Ovary (tissue), 9 donors: ENCODE results near the gene IQGAP2. TPM values are rescaled to one million over a fixed set of nuclear protein-coding genes. Genes with fewer than 3 reads are reported as not detected.

Experiments
- DNase-seq, 5 donors: peaks; one replicate each; pipeline ENCODE4 v3.0.0-alpha.2; 2019 to 2020
- H3K27ac ChIP-seq, 2 donors: fragments of 200-600 bp; one replicate each; pipeline versions ENCODE4 v1.5.1 to v1.8.0; 2019 to 2022
- H3K27me3 ChIP-seq: fragments of 200-600 bp; one replicate; pipeline ENCODE4 v1.8.0; 2022
- H3K36me3 ChIP-seq: fragments of 200-600 bp; sonication (generic); one replicate; pipeline ENCODE4 v1.5.1; 2019
- H3K4me1 ChIP-seq: one replicate; pipeline ENCODE4 v1.8.1; 2013; ENCODE audit warnings: mild to moderate bottlenecking, moderate library complexity; ENCODE audit not compliant: insufficient read depth
- H3K4me3 ChIP-seq: fragments of 200-600 bp; sonication (generic); one replicate; pipeline ENCODE4 v1.5.1; 2017
- H3K9me3 ChIP-seq, 2 donors: fragments of 200-600 bp in 1 of 2; sonication (generic) in 1 of 2; one replicate each; pipeline versions ENCODE4 v1.5.1 to v1.8.1; 2013 to 2019; ENCODE audit warnings: mild to moderate bottlenecking in 1 of 2, moderate library complexity in 1 of 2
- EP300 ChIP-seq: sonication (generic); formaldehyde crosslinking; IDR thresholded peaks from one replicate; pipeline ENCODE4 v1.6.1; 2017; ENCODE audit warnings: antibody characterized with exemption
- POLR2A ChIP-seq: fragments of 450-650 bp; IDR thresholded peaks from one replicate; pipeline ENCODE4 v1.6.1; 2017; ENCODE audit warnings: antibody characterized with exemption, mild to moderate bottlenecking, moderate library complexity
- WGBS, 3 donors: extraction: QIAGEN DNeasy Blood & Tissue Kit in 1 of 3; methylation state at CpG; one replicate each; pipeline versions ENCODE4 v1.1.5 to v1.1.7; 2013 to 2017; 5-methylcytosine and 5-hydroxymethylcytosine counted together
- intact Hi-C, 4 donors: fragments of 100-400 bp; cut with DNase I; formaldehyde crosslinking; loops; one replicate each; pipeline versions ENCODE4 v1.11.0 to v1.15.1; 2022 to 2023
- polyA plus RNA-seq, 2 donors: library from polyadenylated mRNA; stranded (reverse); fragments of 200-250 nt in 1 of 2; fragments of 350-450 nt in 1 of 2; fragmentation: Illumina TruSeq in 1 of 2; extraction: RNeasy Lipid Tissue Mini Kit (QIAGEN cat#74804) in 1 of 2; gene quantifications; one replicate each; pipeline ENCODE4 v1.2.3, GENCODE V29; 2013 to 2014
- small RNA-seq: library from RNA; depleted of rRNA; stranded (forward); fragments of <200 nt; gene quantifications from one replicate; pipeline ENCODE3, GENCODE V24; 2016
- total RNA-seq, 7 donors: library from RNA; depleted of rRNA in 2 of 7; stranded (reverse); fragments of >200 nt in 2 of 7; fragmentation: NEBNext Ultra II Directional in 3 of 7; extraction: Animal tissue kit (Norgen Biotek cat#: 25700) in 3 of 7; gene quantifications; one replicate each; pipeline versions ENCODE4 v1.1.0 to v1.2.4, GENCODE V29; 2016 to 2023
- TF ChIP-seq, protein P1 (sequence below), 3 donors: fragments of 450-650 bp in 2 of 3; fragments of 200-600 bp in 1 of 3; IDR thresholded peaks; one replicate each; pipeline versions ENCODE4 v1.5.1 to v1.8.0; 2016 to 2022; ENCODE audit warnings: antibody characterized with exemption in 3 of 3, mild to moderate bottlenecking in 1 of 3
- donor health status: DM: no; HTN: no; CAD: no; lungs with moderate emphysema.
- donor health status: DM: no; HTN: no; CAD: no.
- donor health status: Bipolar disorder and iron deficiency.
- donor health status: DM: yes; HTN: yes; CAD: no.
- donor health status: DM: no; HTN: no; CAD: no.
- donor health status: DM: yes; HTN: yes; CAD: no.

The IQGAP2 gene
- total and polyA plus RNA-seq, 9 donors: 8.6 to 27.6 (median 13.9) TPM

- Histone ChIP-seq H3K4me3 (no peak overlapping the region), H3K27ac (no peak overlapping the region), H3K4me1 (no peaks in the 10 kb centered on the region), H3K27me3 (no peaks in the 10 kb centered on the region), H3K9me3 (no peaks in the 10 kb centered on the region), H3K36me3 (no peaks in the 10 kb centered on the region)
- intact Hi-C loops: no loop called here
- 70 to 80% (median 77%) methylated on average over 3 of the region's 3 CpGs for WGBS, 3 donors
- TF ChIP-seq, protein P1, sequence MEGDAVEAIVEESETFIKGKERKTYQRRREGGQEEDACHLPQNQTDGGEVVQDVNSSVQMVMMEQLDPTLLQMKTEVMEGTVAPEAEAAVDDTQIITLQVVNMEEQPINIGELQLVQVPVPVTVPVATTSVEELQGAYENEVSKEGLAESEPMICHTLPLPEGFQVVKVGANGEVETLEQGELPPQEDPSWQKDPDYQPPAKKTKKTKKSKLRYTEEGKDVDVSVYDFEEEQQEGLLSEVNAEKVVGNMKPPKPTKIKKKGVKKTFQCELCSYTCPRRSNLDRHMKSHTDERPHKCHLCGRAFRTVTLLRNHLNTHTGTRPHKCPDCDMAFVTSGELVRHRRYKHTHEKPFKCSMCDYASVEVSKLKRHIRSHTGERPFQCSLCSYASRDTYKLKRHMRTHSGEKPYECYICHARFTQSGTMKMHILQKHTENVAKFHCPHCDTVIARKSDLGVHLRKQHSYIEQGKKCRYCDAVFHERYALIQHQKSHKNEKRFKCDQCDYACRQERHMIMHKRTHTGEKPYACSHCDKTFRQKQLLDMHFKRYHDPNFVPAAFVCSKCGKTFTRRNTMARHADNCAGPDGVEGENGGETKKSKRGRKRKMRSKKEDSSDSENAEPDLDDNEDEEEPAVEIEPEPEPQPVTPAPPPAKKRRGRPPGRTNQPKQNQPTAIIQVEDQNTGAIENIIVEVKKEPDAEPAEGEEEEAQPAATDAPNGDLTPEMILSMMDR (IDR thresholded peaks at IDR 0.05): no peak
- TF ChIP-seq EP300 (no peak), POLR2A (no peak)
- no peak for DNase-seq
Observed at GRCh38 chr5:76754668-76755078, 351.6 kb downstream of the IQGAP2 start.

DNA sequence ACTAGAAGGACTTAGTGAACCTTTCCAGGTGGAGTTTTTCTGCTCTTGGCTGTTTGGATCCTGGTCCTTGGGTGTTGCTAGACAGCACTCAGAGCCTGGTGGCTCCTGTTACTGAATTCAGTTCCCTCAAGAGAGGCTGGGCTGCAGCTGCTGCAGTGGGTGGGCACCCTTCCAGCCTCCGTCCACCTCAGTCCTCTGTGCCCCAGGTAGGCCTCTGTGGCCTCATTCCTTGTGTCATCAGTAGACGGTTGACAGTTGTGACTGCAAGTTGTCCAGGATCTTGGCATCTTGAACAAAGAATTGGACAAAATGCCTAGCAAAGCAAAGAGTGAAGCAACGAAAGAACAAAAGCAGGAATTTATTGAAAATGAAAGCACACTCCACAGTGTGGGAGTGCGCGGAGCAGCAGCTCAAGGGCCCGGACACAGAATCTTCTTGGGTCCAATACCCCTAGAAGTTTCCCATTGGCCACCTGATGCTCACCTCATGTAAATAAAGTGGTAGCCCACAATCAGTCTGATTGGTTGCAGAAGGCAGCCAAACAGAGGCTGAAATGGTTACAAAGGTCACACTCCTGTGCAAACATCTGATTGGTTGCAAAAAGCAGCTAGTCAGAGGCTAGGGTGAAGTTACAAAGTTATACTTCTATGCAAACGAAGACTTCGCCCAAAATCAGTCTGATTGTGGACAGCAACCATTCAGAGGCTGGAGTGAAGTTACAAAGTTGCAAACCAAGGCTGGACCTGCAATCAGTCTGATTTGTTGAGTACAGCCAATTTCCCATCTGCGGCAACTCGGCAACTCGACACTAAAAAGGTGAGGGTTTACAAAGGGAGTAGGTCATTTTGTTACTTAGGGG is 352.9 kb downstream of the IQGAP2 start:
- Histone ChIP-seq H3K9me3 (no peaks in the 10 kb centered on the region), H3K4me3 (no peak overlapping the region), H3K27me3 (no peaks in the 10 kb centered on the region), H3K27ac (no peak overlapping the region), H3K4me1 (no peaks in the 10 kb centered on the region), H3K36me3 (no peaks in the 10 kb centered on the region)
- no peak for DNase-seq
- WGBS, 3 donors: 70 to 88% (median 87%) methylated on average over 11 of the region's 11 CpGs
- TF ChIP-seq POLR2A (no peak), EP300 (no peak)
- TF ChIP-seq, protein P1 (IDR thresholded peaks at IDR 0.05): no peak
- intact Hi-C loops: no loop called here

- Histone ChIP-seq H3K9me3 (no peaks in the 10 kb centered on the region), H3K27ac (no peak overlapping the region), H3K36me3 (no peaks in the 10 kb centered on the region), H3K4me3 (no peak overlapping the region), H3K4me1 (no peaks in the 10 kb centered on the region), H3K27me3 (no peaks in the 10 kb centered on the region)
- intact Hi-C loops: no loop called here
- TF ChIP-seq POLR2A: no peak
- TF ChIP-seq, protein P1 (IDR thresholded peaks at IDR 0.05): no peak
- TF ChIP-seq EP300: no peak
- WGBS, 3 donors: 95 to 97% (median 97%) methylated on average over 4 of the region's 4 CpGs
- DNase-seq: no peak
Observed at GRCh38 chr5:76757049-76757448, 354.0 kb downstream of the IQGAP2 start.

Small RNAs within 50 kb of the gene (small RNA-seq; reads per million reads assigned to genes)
- gene RF02154 (not detected), gene RF02155 (not detected)

Other genes with a start within 250 kb of the IQGAP2 start
- under 1 TPM in 3 of 7 donors, not detected in 4; 0.10 to 0.22 (median 0.15) TPM for gene F2RL2, start 220.1 kb downstream of the IQGAP2 start, total RNA-seq
- gene F2RL2, start 220.1 kb downstream of the IQGAP2 start, polyA plus RNA-seq: under 1 TPM; 0.06 to 0.97 TPM